NCI-H2196 (cell line): ENCODE measurements around the gene IGLON5.

Source experiments
- DNase-seq: peaks from one replicate; lab custom pipeline; 2025; ENCODE audit not compliant: unreplicated experiment; lab: John Stamatoyannopoulos, UW

The IGLON5 gene

GRCh38 chr19:51317376-51317775, 5.9 kb downstream of the IGLON5 start:
- DNase-seq: no peak

GRCh38 chr19:51317968-51318367, 6.5 kb downstream of the IGLON5 start:
- no peak for DNase-seq

- DNase-seq: no peak
These were observed 7.5 kb downstream of the IGLON5 start for GRCh38 chr19:51318687-51319648.

GRCh38 chr19:51319649-51320279, 8.3 kb downstream of the IGLON5 start:
- no peak for DNase-seq

GRCh38 chr19:51320280-51320657, 8.8 kb downstream of the IGLON5 start:
- DNase-seq: no peak

DNA sequence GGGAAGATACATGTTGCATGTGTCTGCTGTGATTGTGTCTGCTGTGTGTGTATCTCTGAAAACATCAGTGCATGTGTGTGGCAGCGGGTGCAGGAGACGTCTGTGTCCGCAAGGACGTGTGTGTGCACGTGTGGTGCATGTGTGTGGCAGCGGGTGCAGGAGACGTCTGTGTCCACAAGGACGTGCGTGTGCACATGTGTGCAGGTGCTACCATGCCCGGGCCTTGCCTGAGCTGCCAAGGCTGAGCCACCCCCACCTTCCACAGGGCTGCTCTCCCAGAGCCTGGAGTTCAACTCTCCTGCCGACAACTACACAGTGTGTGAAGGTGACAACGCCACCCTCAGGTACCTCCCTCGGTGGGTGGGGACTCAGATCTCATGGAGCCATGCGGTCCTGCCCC, 10.4 kb downstream of the IGLON5 start:
- DNase-seq: no peak

GRCh38 chr19:51323481-51324166, 12.2 kb downstream of the IGLON5 start:
- no peak for DNase-seq

- DNase-seq: no peak
These were observed 12.7 kb downstream of the IGLON5 start for GRCh38 chr19:51324167-51324481.

DNA sequence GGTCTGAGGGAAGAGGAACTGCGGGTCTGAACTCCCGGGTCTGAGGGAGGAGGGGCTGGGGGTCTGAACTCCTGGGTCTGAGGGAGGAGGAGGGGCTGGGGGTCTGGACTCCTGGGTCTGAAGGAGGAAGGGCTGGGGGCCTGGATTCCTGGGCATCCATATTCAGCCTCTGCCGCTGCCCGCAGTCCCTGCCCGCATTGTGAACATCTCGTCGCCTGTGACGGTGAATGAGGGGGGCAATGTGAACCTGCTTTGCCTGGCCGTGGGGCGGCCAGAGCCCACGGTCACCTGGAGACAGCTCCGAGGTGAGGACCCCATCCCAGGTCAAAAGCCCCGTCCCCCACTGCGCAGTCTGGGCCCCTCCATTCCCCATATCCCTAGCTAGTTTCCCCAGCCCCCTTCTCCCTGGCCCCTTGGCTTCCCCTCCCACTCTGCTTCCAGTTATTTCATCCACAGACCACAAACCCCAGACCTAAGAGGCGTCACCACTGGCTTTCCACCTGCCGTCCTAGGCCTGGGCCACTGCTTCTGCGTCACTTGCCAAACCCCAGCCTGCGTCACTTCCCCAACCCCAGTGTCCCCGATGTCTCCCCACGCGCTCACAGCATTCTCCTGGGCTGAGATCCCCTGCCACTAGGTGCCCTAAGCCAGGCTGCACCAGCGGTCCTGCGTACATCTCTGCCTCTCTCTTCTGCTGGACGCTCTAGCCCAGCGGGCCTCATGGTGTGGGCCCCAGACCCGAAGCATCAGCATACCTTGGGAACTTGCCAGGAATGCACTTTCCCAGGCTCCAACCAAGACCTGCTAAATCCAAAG, 13.9 kb downstream of the IGLON5 start:
- DNase-seq: no peak

DNA sequence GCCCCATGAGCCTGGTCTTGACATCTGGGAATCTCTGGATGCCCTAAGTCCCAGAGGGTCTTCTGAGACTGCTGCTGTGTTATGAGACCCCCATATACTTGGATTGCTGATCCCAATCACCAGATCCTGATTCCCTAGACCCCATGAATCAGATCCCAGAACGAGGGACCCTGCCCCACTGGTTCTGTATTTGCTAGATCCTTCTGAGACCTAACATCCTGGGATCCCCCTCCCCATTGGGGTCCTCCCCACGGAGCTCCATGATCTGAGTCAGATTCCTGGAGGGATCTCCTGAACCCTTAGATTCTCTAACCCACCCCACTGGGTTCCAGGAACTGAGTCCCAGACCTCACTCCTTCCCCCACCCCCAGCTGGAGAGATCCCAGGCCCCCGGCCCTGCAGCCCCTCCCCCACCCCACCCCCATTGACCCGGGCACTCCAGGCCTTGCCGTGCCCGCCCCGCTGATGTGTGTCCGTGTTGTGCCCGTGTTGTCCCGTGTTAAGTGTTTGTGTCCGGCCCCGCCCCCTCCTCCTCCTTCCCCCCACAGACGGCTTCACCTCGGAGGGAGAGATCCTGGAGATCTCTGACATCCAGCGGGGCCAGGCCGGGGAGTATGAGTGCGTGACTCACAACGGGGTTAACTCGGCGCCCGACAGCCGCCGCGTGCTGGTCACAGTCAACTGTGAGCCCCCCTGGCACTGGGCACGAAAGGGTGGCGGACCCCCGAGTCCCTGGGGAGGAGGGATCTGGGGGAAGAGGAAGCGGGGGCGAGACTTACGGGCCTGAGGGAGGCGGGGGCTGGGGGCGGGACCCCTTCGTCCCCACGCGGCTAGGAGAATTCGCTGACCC, 15.0 kb downstream of the IGLON5 start:
- DNase-seq: no peak

- DNase-seq: no peak
These were observed 15.9 kb downstream of the IGLON5 start for GRCh38 chr19:51327066-51328001.

GRCh38 chr19:51329411-51329810, 18.0 kb downstream of the IGLON5 start:
- no peak for DNase-seq

DNA sequence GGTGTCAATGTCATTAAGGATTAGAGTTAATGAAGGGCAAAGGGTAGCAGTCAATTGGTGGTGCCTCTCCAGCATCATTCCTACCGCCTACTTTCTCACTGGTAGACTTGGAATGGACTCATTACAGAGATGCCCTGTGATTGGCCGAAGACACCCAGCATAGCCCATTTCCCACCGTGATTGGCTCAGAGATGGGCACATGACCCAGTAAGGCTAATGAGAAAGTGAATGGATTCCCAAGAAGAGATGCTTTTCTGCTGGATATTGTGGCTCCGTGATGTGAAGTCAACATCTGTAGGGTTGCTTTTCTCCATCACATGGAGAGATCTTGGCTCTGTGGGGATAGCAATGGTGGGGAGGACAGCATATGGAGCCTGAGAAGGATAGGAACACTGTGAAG, 18.9 kb downstream of the IGLON5 start:
- DNase-seq: no peak

DNA sequence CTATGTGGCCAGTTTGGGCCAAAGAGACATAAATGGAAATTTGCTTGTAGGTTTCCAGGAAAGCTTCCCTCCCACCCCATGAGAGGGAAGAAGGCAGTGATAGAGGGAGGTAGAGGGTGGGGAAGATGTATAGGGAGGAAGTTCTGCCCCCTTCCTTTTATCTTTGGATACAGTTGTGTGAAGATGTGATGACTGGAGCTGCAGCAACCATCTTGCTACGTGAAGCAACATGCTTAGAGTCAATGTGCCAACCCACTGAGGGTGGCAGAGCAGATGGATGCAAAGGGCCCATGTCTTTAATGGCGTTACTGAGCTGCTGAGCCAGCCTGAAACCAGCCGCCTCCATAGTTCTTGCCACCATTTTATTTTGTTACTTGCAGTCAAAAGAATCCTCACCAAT, 19.7 kb downstream of the IGLON5 start:
- DNase-seq: no peak

DNA sequence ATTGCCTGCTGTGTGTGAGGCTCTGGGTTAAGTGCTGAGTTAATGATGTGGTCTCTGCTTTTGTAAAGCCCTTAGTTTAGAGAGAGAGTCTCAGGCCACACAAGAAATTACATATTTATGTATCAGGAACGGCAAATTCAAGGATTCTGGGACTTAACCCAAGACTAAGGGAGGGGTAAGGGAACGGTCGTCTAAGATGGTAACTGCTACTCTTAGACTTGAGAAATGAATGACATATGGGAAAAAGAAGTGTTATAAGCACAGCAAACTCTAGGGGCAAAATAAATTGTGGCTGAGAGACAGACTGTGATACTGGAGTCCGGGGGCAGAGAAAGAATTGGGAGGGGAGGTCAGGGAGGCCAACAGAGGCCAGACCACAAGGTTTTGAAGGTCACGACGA, 20.3 kb downstream of the IGLON5 start:
- no peak for DNase-seq

DNA sequence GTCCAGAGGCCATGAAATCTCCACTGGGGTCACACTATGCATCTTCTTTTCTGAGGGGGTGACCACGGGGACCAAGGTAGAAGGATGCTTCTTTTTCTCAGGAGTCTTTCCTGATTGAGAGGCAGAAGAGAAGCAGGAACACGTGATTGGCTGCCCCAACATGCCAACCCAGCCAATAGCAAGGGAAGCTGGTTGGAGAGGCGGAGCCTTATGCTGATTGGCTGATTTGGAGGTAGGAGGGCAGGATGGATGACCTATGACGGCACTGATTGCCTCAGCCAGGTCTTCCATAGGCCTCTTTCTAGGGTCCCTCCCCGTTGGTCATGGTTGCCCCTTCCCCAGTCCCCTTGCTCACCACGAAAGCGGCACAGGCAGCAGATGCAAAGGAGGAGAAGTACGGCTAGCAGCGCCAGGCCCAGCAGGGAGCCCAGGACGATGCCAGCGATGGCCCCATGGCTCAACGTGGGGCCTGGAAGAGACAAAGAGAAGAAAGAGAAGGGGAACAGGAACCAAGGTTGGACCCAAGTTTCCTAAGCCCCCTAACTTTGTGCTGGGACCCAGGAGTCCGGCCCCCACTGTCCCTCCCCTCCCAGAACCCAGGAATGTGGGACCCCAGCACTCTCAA, 22.5 kb downstream of the IGLON5 start:
- DNase-seq: no peak

GRCh38 chr19:51337141-51337860, 25.9 kb downstream of the IGLON5 start:
- no peak for DNase-seq
